NCI-H2081 (cell line): ENCODE results near the gene MAP1LC3B2.
"Not testable (repeated sequence)": the region's sequence is repeated elsewhere in the genome, so short reads cannot be mapped to it uniquely, and the experiment has no call there.

Source experiments
- DNase-seq, 2 experiments: peaks; one replicate each; lab custom pipeline; 2025; lab: John Stamatoyannopoulos, UW

MAP1LC3B2 gene

DNA sequence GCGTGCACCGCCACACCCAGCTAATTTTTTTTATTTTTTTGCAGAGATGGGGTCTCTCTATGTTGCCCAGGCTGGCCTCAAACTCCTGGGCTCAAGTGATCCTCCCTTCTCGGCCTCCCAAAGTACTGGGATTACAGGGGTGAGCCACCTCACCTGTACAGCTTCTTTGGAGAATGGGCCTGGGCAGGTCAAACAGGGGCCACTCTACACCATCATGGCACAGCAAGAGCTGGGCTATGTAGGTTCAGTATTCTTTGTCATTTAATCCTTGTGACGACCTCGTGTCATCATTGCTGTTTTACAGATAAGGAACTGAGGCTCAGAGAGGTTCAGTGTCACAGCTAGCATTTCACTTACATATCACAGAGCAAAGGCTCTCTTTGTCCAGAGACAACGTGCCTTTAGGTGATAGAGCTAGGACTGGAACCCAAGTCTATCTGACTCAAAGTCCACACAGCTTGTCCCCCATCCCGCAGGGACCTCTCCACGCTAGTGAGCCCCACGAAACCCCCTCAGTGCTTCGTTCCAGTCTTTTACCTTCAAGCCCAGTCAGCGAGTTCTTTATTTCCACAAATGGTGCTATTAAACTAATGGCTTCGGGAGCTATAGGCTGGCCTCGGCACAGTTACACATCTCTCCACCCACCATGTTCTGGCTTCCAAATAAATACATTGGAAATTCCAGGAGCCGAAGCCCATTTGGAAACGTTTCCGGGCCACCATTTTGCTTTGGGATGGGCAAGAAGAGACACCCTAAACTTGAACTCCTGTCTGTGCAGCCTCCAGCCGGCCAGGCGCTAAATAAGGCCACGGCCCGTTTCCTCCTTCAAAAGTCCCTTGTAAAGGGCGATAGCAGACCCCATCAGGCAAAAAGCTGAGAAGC, 660 bp upstream of the MAP1LC3B2 start:
- no peak for DNase-seq

DNA sequence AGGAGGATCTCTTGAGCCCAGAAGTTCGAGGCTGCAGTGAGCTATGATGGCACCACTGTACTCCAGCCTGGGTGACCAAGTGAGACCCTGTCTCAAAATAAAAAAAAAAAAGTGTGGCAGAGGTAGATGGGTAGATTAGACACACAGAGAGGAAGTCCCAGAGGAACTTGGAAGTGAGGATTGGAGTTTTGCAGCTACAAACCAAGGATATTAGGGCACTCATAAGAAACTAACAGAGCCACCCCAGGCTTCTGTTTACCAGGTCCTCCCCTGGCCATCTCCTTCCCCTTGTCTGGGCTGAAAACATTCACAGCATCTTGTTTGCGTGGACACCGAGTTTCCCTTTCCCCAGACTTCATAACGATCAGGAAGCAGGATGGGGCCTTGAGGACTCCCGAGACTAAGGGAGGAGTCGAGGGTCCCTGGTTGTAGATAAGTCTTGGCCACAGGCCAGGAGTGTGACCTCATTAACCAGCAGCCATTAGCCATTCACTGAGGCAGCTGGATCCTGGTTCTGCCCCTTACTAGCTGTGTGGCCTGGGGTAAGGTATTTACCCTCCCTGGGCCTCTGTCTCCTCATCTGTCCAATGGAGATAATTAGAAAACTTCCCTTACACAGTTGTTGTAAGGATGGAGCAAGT, 2.1 kb downstream of the MAP1LC3B2 start:
- DNase-seq = no peak

DNA sequence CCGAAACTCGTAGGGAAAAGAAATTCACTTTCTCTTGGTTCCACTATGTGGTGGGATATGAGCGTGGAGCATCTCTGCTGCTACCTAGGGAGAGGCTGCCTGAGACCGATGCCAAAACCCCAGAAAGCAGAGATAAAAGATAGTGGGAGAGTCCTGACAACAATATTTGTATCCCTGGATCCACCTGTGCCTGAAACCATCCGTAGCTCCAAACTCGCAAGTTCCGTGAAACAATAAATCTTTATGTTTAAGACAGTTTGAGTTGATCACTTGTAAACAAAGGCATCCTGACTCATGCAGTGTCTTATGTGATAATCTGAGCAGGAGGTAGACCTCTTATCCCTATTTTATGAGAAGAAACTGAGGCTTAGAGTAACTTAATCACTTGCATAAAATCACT, 2.9 kb downstream of the MAP1LC3B2 start:
- no peak for DNase-seq

DNA sequence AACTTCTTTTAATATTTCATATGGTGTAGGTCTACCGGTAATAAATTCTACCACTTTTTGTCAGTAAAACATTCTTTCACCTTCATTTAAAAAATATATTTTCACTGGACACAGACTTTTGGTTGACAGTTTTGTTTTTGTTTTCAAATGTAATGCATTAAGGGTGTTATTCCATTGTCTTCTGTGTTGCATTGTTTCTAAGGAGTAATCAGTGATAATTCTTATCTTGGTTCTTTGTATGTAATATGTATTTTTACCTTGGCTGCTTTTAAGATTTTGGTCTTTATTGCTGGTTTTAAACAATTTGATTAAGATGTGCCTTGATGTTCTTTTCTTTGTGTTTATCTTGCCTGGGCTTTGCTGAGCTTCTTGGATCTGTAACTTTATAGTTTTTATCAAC, 4.1 kb downstream of the MAP1LC3B2 start:
- no peak for DNase-seq

DNA sequence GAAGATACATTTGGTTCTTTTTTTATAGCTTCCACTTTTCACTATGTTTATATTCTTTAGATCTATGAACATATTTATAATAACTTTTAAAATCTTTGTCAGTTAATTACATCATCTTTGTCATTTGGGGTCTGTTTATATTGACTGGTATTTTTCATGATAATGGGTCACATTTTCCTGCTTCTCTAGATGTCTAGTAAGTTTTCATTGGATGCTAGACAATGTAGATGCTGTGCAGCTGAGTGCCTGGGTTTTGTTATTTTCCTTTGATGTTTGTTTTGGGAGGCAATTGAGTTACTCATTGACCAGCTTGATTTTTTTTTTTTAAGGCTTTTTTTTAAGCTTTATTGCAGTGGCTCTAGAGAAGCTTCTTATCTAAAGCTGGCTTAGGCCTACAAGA, 4.9 kb downstream of the MAP1LC3B2 start:
- DNase-seq = no peak

DNA sequence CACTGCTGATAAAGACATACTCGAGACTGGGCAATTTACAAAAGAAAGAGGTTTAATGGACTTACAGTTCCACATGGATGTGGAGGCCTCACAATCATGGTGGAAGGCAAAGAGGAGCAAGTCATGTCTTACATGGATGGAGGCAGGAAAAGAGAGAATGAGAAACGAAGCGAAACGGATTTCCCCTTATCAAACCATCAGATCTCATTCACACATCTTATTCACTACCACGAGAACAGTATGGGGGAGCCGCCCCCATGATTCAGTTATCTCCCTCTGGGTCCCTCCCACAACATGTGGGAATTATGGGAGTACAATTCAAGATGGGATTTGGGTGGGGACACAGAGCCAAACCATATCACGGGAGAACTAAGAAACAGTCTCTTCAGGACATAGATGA, 6.0 kb downstream of the MAP1LC3B2 start:
- DNase-seq = not testable (repeated sequence)

DNA sequence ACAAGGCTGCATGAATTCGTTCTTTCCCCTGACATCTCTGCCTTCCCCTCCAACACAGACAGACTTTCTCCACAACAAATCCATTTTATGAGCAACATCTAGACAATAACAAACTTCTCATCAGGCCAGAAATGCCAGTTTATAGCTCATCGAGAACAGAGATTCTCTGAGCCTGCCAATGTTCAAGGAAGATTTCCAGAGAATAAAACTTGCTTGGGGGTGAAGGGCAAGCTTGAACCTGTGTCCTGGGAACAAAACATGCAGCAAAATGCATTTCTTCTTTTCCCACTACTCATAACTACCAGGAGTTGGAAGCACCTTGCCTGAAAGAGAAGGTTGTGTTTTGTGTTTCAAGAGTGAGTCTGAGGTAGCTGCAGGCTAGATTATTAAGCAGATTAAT, 6.8 kb downstream of the MAP1LC3B2 start:
- DNase-seq = no peak

DNA sequence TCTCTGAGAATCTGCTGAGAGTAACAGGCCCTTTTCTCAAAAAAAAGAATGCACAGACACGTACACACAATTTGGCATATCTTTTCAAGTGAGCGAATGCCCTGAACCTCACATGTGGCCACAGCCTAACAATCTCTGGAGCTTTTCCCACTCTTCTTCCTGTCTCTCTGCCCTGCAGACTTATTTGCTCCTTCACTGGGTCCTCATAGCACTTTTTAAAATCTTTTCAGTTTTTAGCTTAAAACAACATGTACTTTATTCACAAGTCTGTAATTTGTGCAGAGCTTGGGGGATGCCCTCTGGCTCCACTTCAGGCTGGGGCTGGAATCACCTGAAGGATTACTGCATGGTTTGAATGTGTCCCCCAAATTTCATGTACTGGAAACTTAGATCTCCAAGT, 9.0 kb downstream of the MAP1LC3B2 start:
- no peak for DNase-seq

DNA sequence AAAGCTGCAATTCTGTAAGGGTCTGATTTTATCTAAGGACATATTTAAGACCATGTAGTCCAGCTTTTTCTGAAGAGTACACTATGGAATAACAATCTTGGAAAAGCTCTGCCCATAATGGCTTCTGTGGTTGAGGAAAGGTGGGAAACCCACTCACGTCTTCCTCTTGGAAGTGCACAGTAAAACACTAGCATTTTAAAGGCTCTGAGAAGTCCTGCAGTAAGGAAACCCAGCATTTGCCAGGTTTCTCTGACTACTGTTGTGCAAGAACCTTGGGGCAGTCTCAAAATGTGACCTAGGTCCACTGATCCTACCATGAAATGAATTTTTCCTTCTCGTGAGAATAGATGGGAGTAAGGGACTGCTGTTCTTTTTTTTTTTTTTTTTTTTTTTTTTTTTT, 11.9 kb downstream of the MAP1LC3B2 start:
- no peak for DNase-seq

DNA sequence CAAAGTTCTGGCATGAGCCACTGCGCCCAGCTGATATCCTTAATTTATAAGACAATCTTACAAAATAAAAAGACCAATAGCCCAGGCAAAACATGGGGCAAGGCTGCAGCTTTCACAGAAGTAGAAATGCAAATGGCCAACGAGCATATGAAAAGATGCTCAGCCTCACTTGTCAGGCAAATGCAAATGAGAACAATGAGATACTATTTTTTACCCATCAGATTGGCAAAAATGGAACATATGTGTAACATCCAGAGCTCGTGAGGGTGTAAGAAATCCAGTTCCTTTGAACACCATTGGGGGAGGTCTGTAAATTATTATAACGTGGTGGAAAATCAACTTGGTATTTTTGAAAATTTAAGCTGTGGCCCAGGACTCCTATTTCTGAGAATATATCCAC, 14.6 kb downstream of the MAP1LC3B2 start:
- no peak for DNase-seq

DNA sequence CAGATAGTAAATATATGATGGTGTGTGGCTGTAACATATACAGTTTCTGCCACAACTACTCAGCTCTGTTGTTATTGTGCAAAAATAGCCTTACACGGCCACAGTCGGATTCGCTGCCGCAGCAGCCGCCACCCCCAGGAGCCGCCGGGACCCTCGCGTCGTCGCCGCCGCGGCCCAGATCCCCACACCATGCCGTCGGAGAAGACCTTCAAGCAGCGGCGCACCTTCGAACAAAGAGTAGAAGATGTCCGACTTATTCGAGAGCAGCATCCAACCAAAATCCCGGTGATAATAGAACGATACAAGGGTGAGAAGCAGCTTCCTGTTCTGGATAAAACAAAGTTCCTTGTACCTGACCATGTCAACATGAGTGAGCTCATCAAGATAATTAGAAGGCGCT, 16.6 kb downstream of the MAP1LC3B2 start:
- DNase-seq = not testable (repeated sequence)

DNA sequence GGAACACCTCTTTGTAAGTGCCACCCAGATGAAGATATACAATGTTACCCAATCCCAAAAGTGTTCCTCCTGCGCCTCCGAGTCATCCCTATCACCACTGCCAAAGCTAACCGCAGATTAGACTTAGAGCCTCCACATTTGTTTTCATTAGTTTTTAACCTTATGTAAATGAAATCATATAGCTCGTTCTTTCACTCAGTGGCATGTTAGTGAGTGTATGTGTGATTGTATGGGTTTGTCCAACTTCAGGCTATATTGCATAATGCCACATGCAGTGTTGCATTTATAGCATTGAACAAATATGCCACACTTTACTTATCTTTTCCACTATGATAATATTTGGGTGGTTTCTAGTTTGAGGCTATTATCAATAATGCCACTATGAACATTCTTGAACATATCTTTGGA, 18.0 kb downstream of the MAP1LC3B2 start:
- DNase-seq = no peak

DNA sequence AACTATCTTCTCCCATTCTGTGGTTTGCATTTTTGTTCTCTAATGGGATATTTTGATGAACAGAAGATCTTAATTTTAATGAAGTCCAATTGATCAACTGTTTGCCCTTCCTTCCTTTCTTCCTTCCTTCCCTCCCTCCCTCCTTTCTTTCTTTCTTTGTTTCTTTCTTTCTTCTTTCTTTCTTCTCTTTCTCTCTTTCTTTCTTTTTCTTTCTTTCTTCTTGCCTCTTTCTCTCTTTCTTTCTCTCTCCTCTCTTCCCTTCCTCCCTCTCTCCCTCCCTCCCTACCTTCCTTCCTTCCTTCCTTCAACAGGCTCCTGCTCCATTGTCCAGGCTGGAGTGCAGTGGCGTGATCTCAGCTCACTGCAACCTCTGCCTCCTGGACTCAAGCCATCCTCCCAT, 18.9 kb downstream of the MAP1LC3B2 start:
- DNase-seq = no peak

DNA sequence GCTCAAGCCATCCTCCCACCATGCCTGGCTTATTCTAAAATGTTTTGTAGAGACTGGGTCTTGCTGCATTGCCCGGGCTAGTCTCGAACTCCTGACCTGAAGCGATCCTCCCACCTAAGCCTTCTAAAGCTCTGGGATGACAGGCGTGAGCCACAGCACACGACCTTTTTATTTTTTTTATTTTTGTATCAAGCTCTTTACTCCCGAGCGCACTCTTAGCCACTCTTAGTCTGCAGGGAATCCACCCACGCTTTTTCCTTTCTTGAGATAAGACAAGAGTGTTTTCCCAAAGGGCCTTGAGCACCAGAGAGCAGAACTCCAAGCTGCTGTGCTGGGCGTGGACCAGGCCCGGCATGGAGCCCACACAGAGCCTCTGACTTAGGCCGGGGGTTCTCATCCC, 23.4 kb downstream of the MAP1LC3B2 start:
- DNase-seq = no peak

DNA sequence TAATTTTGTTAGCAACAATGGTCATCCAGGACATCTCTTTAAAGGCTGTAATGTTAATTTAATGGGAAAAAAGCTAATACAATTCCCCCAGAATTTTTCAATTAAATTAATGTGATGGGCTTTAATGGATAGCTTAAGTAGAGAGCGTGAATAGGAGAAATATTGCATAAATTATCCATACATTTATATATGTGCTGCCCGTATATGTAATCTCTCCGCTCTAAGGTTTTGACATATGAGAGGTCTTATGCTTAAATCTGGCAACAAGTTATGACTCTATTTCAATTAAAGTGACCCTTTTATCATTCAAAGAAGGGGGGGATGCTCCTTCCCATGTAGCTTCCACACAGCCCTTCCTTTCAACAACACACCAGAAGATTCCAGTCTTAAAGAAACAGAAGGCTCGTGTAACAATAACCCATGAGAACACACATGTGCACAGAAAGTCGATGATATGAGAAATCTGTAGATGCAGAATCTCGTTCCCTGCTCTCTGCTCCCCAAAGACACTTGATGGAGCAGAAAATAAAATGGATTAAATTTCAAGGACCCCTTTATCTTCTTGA, 24.0 kb downstream of the MAP1LC3B2 start:
- no peak for DNase-seq

DNA sequence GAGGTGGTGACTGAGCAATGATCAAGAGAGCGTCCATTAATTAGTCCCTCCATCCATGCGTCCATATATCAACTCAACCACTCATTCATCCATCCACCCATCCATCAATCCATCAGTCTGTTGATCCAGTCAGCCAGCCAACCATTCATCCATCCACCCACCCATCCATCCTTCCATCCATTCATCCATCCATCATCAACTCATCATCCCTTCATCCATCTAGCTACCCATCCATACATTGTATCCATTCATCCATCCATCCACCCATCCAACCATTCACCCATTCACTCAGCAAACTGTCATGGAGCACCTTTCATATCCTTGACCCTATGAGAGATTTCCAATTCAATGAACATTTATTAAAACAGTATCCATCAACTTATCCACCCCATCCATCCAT, 28.1 kb downstream of the MAP1LC3B2 start:
- DNase-seq = no peak

DNA sequence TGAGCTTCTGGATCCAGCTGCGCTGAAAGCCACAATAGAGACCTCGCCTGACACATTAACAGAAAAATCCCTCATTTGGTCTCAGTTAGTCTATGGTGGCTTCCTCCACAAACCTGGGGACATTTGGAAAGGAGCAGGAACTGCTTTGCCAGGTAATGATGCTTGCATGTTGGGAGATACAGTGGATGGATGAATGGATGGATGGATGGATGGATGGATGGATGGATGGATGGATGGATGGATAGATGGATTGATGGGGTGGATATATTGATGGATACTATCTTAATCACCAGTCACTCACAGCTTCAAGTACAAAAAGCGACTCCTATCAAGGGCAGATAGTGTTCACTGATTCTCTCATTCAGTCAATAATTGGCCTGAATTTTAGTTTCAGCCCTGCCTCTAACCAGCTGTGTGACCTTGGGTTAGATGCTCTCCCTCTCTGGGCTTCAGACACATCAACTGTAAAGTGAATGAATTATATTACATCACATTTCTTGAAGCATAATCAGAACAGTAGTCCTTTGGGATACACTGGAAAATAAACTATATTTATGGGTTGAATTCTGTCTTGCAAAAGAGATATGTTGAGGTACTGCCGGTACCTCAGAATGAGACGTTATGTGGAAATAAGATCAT, 29.3 kb downstream of the MAP1LC3B2 start:
- no peak for DNase-seq

DNA sequence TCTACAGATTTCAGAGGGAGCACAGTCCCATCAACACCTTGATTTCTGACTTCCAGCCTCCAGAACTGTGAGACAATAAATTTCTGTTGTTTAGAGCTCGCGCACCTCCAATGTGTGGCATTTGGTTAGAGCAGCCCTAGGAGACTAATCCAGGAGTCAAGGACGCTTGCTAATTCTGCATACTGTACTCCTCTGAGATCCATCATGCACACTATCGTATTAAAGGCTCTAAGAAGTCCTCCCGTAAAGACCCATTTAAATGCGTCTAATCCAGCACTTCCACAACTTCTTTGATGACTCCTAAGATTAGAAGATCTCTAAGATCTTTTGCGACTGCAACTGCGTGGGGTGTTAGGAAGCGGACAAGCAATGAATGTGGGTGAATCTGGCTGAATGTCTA, 30.4 kb downstream of the MAP1LC3B2 start:
- DNase-seq = no peak

DNA sequence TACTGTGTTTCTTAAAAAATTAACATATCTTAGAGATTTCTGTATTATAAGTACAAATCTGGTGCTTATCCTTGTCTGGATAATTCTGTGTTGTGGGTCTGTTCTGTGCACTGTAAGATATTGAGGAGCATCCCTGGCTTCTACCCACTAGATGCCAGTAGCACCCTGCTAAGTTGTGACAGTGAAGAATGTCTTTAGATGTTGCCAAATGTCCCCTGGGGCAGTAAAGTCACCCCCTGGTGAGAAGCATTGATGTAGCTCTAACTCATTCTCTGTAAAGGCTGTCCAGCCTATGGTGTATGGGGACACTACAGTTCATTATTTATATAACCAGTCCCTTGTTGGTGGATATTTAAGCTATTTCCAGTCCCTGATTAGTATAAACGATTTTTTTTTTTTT, 31.4 kb downstream of the MAP1LC3B2 start:
- DNase-seq = no peak

DNA sequence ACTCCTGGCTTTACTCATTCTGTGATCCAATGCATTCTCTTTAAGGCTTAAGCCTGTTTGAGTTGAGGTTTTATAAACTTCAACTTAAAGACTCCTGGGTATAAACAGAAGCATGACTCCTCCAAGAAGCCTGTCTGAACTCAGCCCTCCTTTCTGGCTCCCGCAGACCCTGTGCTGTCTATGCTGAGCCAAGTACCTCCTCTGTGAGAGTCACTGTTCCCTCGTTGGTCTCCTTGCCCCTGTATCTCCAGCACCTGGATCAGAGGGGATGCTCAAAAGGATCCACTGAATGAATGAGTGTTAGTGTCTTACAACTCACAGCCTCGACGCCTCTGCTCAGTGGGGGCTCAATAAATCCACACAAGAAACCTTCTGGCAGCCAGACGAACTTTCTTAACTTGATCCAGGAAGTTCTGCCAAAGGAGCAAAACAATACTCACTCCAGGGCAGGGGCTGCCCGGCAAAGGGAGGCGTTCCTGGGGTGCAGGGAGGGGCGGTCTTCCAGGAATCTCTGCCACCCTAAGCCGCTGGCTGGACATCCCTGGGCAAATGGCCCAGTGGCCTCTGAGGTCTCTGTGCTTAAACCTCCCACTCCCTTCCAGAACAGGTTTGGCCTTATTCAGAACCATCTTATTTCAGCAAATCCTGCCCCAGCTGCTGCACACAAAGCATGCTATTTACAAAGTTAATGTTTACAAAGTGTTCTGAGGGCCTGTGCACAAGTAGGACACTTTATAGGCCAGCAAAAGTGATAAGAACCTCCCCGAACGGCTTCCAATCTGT, 32.9 kb downstream of the MAP1LC3B2 start:
- DNase-seq = no peak

DNA sequence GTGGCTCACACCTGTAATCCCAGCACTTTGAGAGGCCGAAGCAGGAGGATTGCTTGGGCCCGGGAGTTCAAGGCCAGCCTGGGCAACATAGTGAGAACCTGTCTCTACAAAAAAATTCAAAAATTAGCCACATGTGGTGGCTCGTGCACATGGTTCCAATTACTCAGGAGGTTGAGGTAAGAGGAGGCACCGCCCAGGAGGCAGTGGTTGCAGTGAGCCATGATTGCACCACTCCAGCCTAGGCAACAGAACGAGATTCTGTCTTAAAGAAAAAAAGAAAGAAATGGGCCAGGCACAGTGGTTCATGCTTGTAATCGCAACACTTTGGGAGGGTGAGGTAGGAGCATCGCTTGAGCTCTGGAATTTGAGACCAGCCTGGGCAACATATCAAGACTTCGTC, 33.5 kb downstream of the MAP1LC3B2 start:
- DNase-seq = no peak
